Measurements from ENCODE around the gene FER. TPM values are rescaled to one million over a fixed set of nuclear protein-coding genes. Genes with fewer than 3 reads are reported as not detected.

FER gene
- total and polyA plus RNA-seq, 2 of the 13 experiments (the other 11 are each of a cell fraction or from before 2014, with no cell fraction given), result 7.9 to 29.0 TPM

- Histone ChIP-seq H3K9ac (ENCODE audit: insufficient read depth, low read depth, low read length) (no peak overlapping the region), H3K27ac (ENCODE audit: extremely low read length, insufficient read depth, low read length) (no peak overlapping the region), H4K20me1 (ENCODE audit: insufficient read depth, low read length) (no peaks in the 10 kb centered on the region), H3K9me3 (ENCODE audit: low read length) (peaks cover 15% of the 10 kb centered on the region), H2AFZ (ENCODE audit: low read length) (no peak overlapping the region), H3K36me3 (replicated peaks in 1 of 2; ENCODE audit: control insufficient read depth in 1 of 2, insufficient read depth in 2 of 2, low read length in 2 of 2) (no peaks in the 10 kb centered on the region; a peak in 1 of 5 replicates), H3K4me2 (ENCODE audit: low read depth, low read length) (no peak overlapping the region), H3K27me3 (ENCODE audit: control insufficient read depth in 1 of 2, insufficient read depth in 2 of 2, low read length in 2 of 2) (no peaks in the 10 kb centered on the region), H3K4me1 (ENCODE audit: insufficient read depth, low read length) (no peaks in the 10 kb centered on the region), H3K4me3 (replicated peaks in 1 of 3; ENCODE audit: insufficient read depth in 1 of 3, low read depth in 2 of 3, low read length in 3 of 3) (no peak overlapping the region), H3K79me2 (ENCODE audit: insufficient read depth, low read length) (no peaks in the 10 kb centered on the region)
- DNase-seq (ENCODE audit: low spot score), result no peak
- WGBS (ENCODE audit: low lambda C conversion rate), result 64% methylated on average over 6 of the region's 12 CpGs
- POLR2A ChIA-PET, result no interaction called here
- intact Hi-C loops (cut with micrococcal nuclease; ENCODE audit: unreplicated experiment), result no loop called here
- FAIRE-seq, result no peak
- CTCF ChIA-PET (ENCODE audit: low intra/inter-chr PET ratio, low total read pairs), result no interaction called here
- ATAC-seq, result peak; percentile 28; the same call in 1 of the 3 replicates
- in situ Hi-C loops (cut with HindIII; ENCODE audit: extremely low pct_ligation_motif_present, low pct_unique_long_range_greater_than_20kb), result no loop called here
- BruUV-seq (replicated peaks), result no TSS peak
- TF ChIP-seq ZNF550 (CRISPR knock-in tag; IDR thresholded peaks at IDR 0.05; ENCODE audit: borderline replicate concordance), result no peak
- TF ChIP-seq PAF1 (CRISPR knock-in tag; IDR thresholded peaks at IDR 0.05), result no peak
- no peak for TF ChIP-seq ZBTB37 (CRISPR knock-in tag; IDR thresholded peaks at IDR 0.05)
- TF ChIP-seq ZMYM3 (CRISPR knock-in tag; IDR thresholded peaks at IDR 0.05), result no peak
- no peak for TF ChIP-seq NFE2 (CRISPR knock-in tag; IDR thresholded peaks at IDR 0.05)
- TF ChIP-seq ZNF639 (CRISPR knock-in tag; conservative IDR thresholded peaks at IDR 0.05), result no peak
- no peak for TF ChIP-seq ZNF292 (CRISPR knock-in tag; IDR thresholded peaks at IDR 0.05; ENCODE audit: borderline replicate concordance, low read depth)
- no peak for TF ChIP-seq CHD4 (IDR thresholded peaks at IDR 0.05; ENCODE audit: borderline replicate concordance, low read length)
- TF ChIP-seq ZNF616 (CRISPR knock-in tag; IDR thresholded peaks at IDR 0.05; ENCODE audit: low read depth), result no peak
- no peak for TF ChIP-seq ZNF235 (CRISPR knock-in tag; IDR thresholded peaks at IDR 0.05; ENCODE audit: borderline replicate concordance)
- no peak for TF ChIP-seq ZNF18 (CRISPR knock-in tag; IDR thresholded peaks at IDR 0.05; ENCODE audit: insufficient replicate concordance)
- no peak for TF ChIP-seq EED (CRISPR knock-in tag; IDR thresholded peaks at IDR 0.05)
- TF ChIP-seq SNAPC5 (CRISPR knock-in tag; IDR thresholded peaks at IDR 0.05; ENCODE audit: borderline replicate concordance), result no peak
- no peak for TF ChIP-seq E2F1 (CRISPR knock-in tag; IDR thresholded peaks at IDR 0.05)
- no peak for TF ChIP-seq UBTF (CRISPR knock-in tag; IDR thresholded peaks at IDR 0.05)
- no peak for TF ChIP-seq ONECUT2 (CRISPR knock-in tag; IDR thresholded peaks at IDR 0.05)
Observed at GRCh38 chr5:108786806-108787483, 39.2 kb downstream of the FER start.

Data from HepG2 (cell line).